ENCODE measurements around the gene PFAS. TPM values are rescaled to one million over a fixed set of nuclear protein-coding genes. Genes with fewer than 3 reads are reported as not detected.

PFAS gene
- total RNA-seq, 4 donors from 2014 or later: 7.4 to 63.5 (median 14.0) TPM

- peaks cover 0 to 12% (median 0%) of the 10 kb centered on the region in 3 donors for H3K36me3 ChIP-seq
- no peaks in the 10 kb centered on the region for H3K27me3 ChIP-seq
- H3K27ac ChIP-seq: no peak overlapping the region
- TF ChIP-seq, protein P1, sequence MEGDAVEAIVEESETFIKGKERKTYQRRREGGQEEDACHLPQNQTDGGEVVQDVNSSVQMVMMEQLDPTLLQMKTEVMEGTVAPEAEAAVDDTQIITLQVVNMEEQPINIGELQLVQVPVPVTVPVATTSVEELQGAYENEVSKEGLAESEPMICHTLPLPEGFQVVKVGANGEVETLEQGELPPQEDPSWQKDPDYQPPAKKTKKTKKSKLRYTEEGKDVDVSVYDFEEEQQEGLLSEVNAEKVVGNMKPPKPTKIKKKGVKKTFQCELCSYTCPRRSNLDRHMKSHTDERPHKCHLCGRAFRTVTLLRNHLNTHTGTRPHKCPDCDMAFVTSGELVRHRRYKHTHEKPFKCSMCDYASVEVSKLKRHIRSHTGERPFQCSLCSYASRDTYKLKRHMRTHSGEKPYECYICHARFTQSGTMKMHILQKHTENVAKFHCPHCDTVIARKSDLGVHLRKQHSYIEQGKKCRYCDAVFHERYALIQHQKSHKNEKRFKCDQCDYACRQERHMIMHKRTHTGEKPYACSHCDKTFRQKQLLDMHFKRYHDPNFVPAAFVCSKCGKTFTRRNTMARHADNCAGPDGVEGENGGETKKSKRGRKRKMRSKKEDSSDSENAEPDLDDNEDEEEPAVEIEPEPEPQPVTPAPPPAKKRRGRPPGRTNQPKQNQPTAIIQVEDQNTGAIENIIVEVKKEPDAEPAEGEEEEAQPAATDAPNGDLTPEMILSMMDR (IDR thresholded peaks at IDR 0.05): no peak
- no peak for TF ChIP-seq POLR2A (IDR thresholded peaks at IDR 0.05)
- H3K4me3 ChIP-seq: no peak overlapping the region
- DNase-seq: no peak
- H3K9me3 ChIP-seq: no peaks in the 10 kb centered on the region
- no peaks in the 10 kb centered on the region for H3K4me1 ChIP-seq
These were observed 7.6 kb downstream of the PFAS start for GRCh38 chr17:8256691-8257090.

- Histone ChIP-seq H3K4me3 (no peak overlapping the region), H3K27ac (no peak overlapping the region), H3K36me3 (peaks cover 0 to 15% (median 0%) of the 10 kb centered on the region in 3 donors), H3K9me3 (no peaks in the 10 kb centered on the region), H3K27me3 (no peaks in the 10 kb centered on the region), H3K4me1 (no peaks in the 10 kb centered on the region)
- TF ChIP-seq, protein P1 (IDR thresholded peaks at IDR 0.05): no peak
- TF ChIP-seq POLR2A (IDR thresholded peaks at IDR 0.05): no peak
- DNase-seq: no peak
These were observed 8.7 kb downstream of the PFAS start for GRCh38 chr17:8257801-8258200.

DNA sequence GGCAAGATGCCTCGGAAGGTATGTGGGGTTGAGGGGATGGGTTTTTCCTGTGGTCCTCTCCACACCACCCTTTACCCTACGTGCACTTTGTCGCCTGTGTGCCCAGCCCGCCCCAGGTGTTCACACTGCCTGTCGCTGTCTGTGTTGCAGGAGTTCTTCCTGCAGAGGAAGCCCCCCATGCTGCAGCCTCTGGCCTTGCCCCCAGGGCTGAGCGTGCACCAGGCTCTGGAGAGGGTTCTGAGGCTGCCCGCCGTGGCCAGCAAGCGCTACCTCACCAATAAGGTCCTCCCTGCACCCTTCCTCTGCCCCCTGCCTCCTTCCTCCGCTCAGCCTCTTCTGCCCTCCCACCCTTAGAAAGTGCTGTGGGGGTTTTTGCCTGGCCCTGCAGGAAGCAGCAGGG is 15.2 kb downstream of the PFAS start:
- Histone ChIP-seq H3K4me1 (no peaks in the 10 kb centered on the region), H3K27me3 (no peaks in the 10 kb centered on the region), H3K9me3 (no peaks in the 10 kb centered on the region), H3K27ac (no peak overlapping the region), H3K4me3 (no peak overlapping the region), H3K36me3 (peaks cover 0 to 60% (median 0%) of the 10 kb centered on the region in 3 donors)
- TF ChIP-seq, protein P1 (IDR thresholded peaks at IDR 0.05): no peak
- TF ChIP-seq POLR2A (IDR thresholded peaks at IDR 0.05): no peak
- no peak for DNase-seq

GRCh38 chr17:8264836-8265542 is 15.9 kb downstream of the PFAS start:
- H3K27ac ChIP-seq: no peak overlapping the region
- H3K36me3 ChIP-seq: peaks cover 0 to 60% (median 0%) of the 10 kb centered on the region in 3 donors
- H3K27me3 ChIP-seq: no peaks in the 10 kb centered on the region
- no peak for DNase-seq
- no peak for TF ChIP-seq POLR2A (IDR thresholded peaks at IDR 0.05)
- TF ChIP-seq, protein P1 (IDR thresholded peaks at IDR 0.05): no peak
- H3K4me1 ChIP-seq: no peaks in the 10 kb centered on the region
- H3K9me3 ChIP-seq: no peaks in the 10 kb centered on the region
- no peak overlapping the region for H3K4me3 ChIP-seq

- DNase-seq: no peak
- Histone ChIP-seq H3K27ac (no peak overlapping the region), H3K9me3 (no peaks in the 10 kb centered on the region), H3K4me3 (no peak overlapping the region), H3K4me1 (no peaks in the 10 kb centered on the region), H3K36me3 (peaks cover 0 to 55% (median 0%) of the 10 kb centered on the region in 3 donors), H3K27me3 (no peaks in the 10 kb centered on the region)
- TF ChIP-seq, protein P1 (IDR thresholded peaks at IDR 0.05): no peak
- TF ChIP-seq POLR2A (IDR thresholded peaks at IDR 0.05): no peak
These were observed 17.8 kb downstream of the PFAS start for GRCh38 chr17:8266648-8267479.

All from Peyer's patch (tissue), 4 donors.